Measurements from ENCODE around the gene DUOX1. TPM values are rescaled to one million over a fixed set of nuclear protein-coding genes. Genes with fewer than 3 reads are reported as not detected.

Gene DUOX1
- total and polyA plus RNA-seq, 9 of the 15 experiments (the other 6 are each of a cell fraction or from before 2014, with no cell fraction given): 0.01 to 0.22 (median 0.01) TPM; not detected in 6

DNA sequence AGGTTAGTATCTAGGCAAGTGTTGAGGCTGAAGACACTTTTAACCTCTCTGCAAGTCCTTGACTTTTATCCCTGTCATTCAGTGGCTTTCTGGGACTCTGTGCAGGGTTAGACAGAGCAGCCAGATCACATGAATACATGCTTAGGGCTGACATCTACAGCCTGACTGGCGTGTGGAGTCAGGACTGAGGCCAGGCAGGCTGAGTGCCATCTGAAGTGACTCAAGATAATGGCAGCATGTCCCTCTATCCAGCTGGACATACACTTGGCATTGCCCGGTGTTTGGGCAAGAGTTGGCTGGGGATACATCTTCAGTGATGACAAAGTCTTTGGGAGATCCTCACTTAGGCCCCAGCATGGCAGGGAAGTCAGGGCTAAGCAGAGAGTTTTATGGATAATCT lies 38.2 kb upstream of the DUOX1 start:
- no peaks in the 10 kb centered on the region for H3K36me3 ChIP-seq (ENCODE audit: control insufficient read depth, insufficient read depth, low read length)
- H3K9me1 ChIP-seq (ENCODE audit: control insufficient read depth, insufficient read depth, low read length): no peaks in the 10 kb centered on the region
- ChIA-PET POLR2A (interaction anchor here (0.7 kb wide), 1 partner anchor 123 kb away, joined by 3 read pairs; no protein-coding TSS in a partner anchor), CTCF (ENCODE audit: low intra/inter-chr PET ratio) (interaction anchor here (0.8 kb wide), 1 partner anchor 340 kb away, joined by 3 read pairs; no protein-coding TSS in a partner anchor)
- 37% methylated on average over 2 of the region's 2 CpGs for WGBS (ENCODE audit: insufficient coverage, low coverage, missing lambda C conversion rate)
- H3K4me3 ChIP-seq: no peak overlapping the region
- intact Hi-C loops (cut with micrococcal nuclease) (no loop called here), in situ Hi-C loops (cut with MboI) (no loop called here)
- H3K27ac ChIP-seq (ENCODE audit: extremely low read depth, low read depth, low read length): no peak overlapping the region
- H3K9ac ChIP-seq (ENCODE audit: insufficient read depth in 1 of 2, low read depth in 2 of 2, low read length in 2 of 2): no peak overlapping the region
- TF ChIP-seq NCOA2 (IDR thresholded peaks at IDR 0.05; ENCODE audit: partially characterized antibody in 2 of 2) (no peak), ZNF384 (IDR thresholded peaks at IDR 0.05; ENCODE audit: low read depth, low read length) (no peak), RNF2 (IDR thresholded peaks at IDR 0.05) (no peak), CTBP1 (IDR thresholded peaks at IDR 0.05; ENCODE audit: borderline replicate concordance) (0 out of 2 replicates have a peak, but pooled peaks have one; percentile 3), NFE2L1 (tag; IDR thresholded peaks at IDR 0.05; ENCODE audit: borderline replicate concordance, low read depth) (no peak), HSF4 (CRISPR knock-in tag; IDR thresholded peaks at IDR 0.05; ENCODE audit: borderline replicate concordance) (no peak), CHCHD3 (CRISPR knock-in tag; IDR thresholded peaks at IDR 0.05) (no peak), ETV5 (CRISPR knock-in tag; IDR thresholded peaks at IDR 0.05; ENCODE audit: low read depth) (no peak), CAMTA2 (CRISPR knock-in tag; conservative IDR thresholded peaks at IDR 0.05) (no peak), FOSL1 (tag; conservative IDR thresholded peaks at IDR 0.05) (0 out of 2 replicates have a peak, but pooled peaks have one; percentile 3), POLR2AphosphoS5 (IDR thresholded peaks at IDR 0.05; ENCODE audit: control insufficient read depth, insufficient read depth, low read depth, low read length) (no peak), MAFF (IDR thresholded peaks at IDR 0.05; ENCODE audit: low read length) (no peak), ZSCAN29 (IDR thresholded peaks at IDR 0.05) (no peak)
- TF ChIP-seq, protein P1, sequence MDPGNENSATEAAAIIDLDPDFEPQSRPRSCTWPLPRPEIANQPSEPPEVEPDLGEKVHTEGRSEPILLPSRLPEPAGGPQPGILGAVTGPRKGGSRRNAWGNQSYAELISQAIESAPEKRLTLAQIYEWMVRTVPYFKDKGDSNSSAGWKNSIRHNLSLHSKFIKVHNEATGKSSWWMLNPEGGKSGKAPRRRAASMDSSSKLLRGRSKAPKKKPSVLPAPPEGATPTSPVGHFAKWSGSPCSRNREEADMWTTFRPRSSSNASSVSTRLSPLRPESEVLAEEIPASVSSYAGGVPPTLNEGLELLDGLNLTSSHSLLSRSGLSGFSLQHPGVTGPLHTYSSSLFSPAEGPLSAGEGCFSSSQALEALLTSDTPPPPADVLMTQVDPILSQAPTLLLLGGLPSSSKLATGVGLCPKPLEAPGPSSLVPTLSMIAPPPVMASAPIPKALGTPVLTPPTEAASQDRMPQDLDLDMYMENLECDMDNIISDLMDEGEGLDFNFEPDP (CRISPR knock-in tag; IDR thresholded peaks at IDR 0.05): no peak
- TF ChIP-seq, protein P2, sequence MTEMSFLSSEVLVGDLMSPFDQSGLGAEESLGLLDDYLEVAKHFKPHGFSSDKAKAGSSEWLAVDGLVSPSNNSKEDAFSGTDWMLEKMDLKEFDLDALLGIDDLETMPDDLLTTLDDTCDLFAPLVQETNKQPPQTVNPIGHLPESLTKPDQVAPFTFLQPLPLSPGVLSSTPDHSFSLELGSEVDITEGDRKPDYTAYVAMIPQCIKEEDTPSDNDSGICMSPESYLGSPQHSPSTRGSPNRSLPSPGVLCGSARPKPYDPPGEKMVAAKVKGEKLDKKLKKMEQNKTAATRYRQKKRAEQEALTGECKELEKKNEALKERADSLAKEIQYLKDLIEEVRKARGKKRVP (CRISPR knock-in tag; IDR thresholded peaks at IDR 0.05): no peak
- H3K79me2 ChIP-seq (ENCODE audit: control insufficient read depth, insufficient read depth, low read length): no peaks in the 10 kb centered on the region
- H2AFZ ChIP-seq (ENCODE audit: low read depth, low read length): peak overlapping the region; percentile 58; the same call in 1 of the 2 replicates
- ATAC-seq (peak; percentile 22; the same call in 1 of the 3 replicates), FAIRE-seq (no peak), DNase-seq (ENCODE audit: extremely low read depth in 1 of 4, low spot score in 3 of 4) (no peak)
- H3K4me2 ChIP-seq (ENCODE audit: insufficient read depth, low read length): no peak overlapping the region
- no peaks in the 10 kb centered on the region for H3K9me3 ChIP-seq (replicated peaks; ENCODE audit: control insufficient read depth, insufficient read depth, low read depth, low read length)
- peaks cover 18 to 29% of the 10 kb centered on the region in 2 experiments for H3K4me1 ChIP-seq (replicated peaks in 1 of 2; ENCODE audit: control insufficient read depth in 2 of 2, insufficient read depth in 2 of 2, low read length in 2 of 2)
- no TSS peak for BruUV-seq (replicated peaks)
- H4K20me1 ChIP-seq (replicated peaks; ENCODE audit: control insufficient read depth, insufficient read depth, low read length): no peaks in the 10 kb centered on the region
- H3K27me3 ChIP-seq (ENCODE audit: control insufficient read depth in 2 of 2, insufficient read depth in 2 of 2, low read length in 2 of 2): no peaks in the 10 kb centered on the region
